ENCODE results near the gene PTPRT. TPM values are rescaled to one million over a fixed set of nuclear protein-coding genes. Genes with fewer than 3 reads are reported as not detected.

The PTPRT gene
- polyA plus RNA-seq, 2 of the 4 experiments (the other 2 are of a cell fraction), result not detected

DNA sequence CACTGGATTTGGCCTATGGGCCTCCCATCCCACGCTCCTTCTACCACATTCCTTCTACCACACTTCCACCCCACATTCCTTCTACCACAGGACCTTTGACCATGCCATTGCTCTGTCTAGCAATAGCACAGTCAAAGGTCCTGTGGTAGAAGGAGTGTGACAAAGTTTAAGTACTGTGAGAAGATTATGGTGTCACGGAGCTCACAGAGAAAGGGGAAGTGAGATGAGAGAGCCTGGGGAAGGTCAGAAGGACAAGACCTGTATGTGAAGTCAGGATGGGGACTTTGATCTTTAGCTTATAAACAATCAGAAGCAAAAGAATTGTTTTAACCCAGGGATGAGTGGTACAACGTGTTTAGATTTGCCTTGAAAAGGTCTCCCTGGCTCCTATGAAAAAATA lies 1003.4 kb downstream of the PTPRT start:
- Histone ChIP-seq H3K4me1 (no peaks in the 10 kb centered on the region), H3K4me2 (no peak overlapping the region), H3K4me3 (no peak overlapping the region), H3K27ac (no peak overlapping the region), H3K9me3 (no peaks in the 10 kb centered on the region)
- ATAC-seq, result no peak
- DNase-seq (ENCODE audit: low read depth in 1 of 2, low spot score in 1 of 2), result no peak
- ChIA-PET CTCF (no interaction called here), POLR2A (no interaction called here)
- FAIRE-seq, result no peak
- 1% methylated on average over 3 of the region's 3 CpGs for whole genome bisulfite sequencing (ENCODE audit: missing lambda C conversion rate)
- TF ChIP-seq FOSB (CRISPR knock-in tag; IDR thresholded peaks at IDR 0.05) (no peak), ZFP36 (IDR thresholded peaks at IDR 0.05; ENCODE audit: borderline replicate concordance, partially characterized antibody) (no peak), EP300 (IDR thresholded peaks at IDR 0.05) (no peak), SMC3 (IDR thresholded peaks at IDR 0.05) (no peak), POLR2AphosphoS2 (conservative IDR thresholded peaks at IDR 0.05; ENCODE audit: low read length) (no peak), KDM1A (IDR thresholded peaks at IDR 0.05; ENCODE audit: low read depth) (no peak), ZC3H11A (IDR thresholded peaks at IDR 0.05) (no peak), EHF (CRISPR knock-in tag; IDR thresholded peaks at IDR 0.05) (no peak), RFX5 (IDR thresholded peaks at IDR 0.05) (no peak), NR3C1 (IDR thresholded peaks at IDR 0.05) (no peak), MAFK (IDR thresholded peaks at IDR 0.05; ENCODE audit: partially characterized antibody) (no peak), CHD4 (IDR thresholded peaks at IDR 0.05; ENCODE audit: borderline replicate concordance) (no peak), RAD21 (conservative IDR thresholded peaks at IDR 0.05 in 1 of 2, IDR thresholded peaks at IDR 0.05 in 1 of 2) (no peak), HOXB5 (CRISPR knock-in tag; IDR thresholded peaks at IDR 0.05) (no peak), HDAC2 (IDR thresholded peaks at IDR 0.05) (no peak), CBX2 (IDR thresholded peaks at IDR 0.05; ENCODE audit: borderline replicate concordance, low read depth) (no peak), HOXB13 (CRISPR knock-in tag; IDR thresholded peaks at IDR 0.05; ENCODE audit: low read depth) (no peak)
- TF ChIP-seq, protein P1, sequence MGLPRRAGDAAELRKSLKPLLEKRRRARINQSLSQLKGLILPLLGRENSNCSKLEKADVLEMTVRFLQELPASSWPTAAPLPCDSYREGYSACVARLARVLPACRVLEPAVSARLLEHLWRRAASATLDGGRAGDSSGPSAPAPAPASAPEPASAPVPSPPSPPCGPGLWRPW (IDR thresholded peaks at IDR 0.05), result no peak
- TF ChIP-seq, protein P2, sequence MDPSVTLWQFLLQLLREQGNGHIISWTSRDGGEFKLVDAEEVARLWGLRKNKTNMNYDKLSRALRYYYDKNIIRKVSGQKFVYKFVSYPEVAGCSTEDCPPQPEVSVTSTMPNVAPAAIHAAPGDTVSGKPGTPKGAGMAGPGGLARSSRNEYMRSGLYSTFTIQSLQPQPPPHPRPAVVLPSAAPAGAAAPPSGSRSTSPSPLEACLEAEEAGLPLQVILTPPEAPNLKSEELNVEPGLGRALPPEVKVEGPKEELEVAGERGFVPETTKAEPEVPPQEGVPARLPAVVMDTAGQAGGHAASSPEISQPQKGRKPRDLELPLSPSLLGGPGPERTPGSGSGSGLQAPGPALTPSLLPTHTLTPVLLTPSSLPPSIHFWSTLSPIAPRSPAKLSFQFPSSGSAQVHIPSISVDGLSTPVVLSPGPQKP (IDR thresholded peaks at IDR 0.05; ENCODE audit: low read depth, low read length), result no peak

DNA sequence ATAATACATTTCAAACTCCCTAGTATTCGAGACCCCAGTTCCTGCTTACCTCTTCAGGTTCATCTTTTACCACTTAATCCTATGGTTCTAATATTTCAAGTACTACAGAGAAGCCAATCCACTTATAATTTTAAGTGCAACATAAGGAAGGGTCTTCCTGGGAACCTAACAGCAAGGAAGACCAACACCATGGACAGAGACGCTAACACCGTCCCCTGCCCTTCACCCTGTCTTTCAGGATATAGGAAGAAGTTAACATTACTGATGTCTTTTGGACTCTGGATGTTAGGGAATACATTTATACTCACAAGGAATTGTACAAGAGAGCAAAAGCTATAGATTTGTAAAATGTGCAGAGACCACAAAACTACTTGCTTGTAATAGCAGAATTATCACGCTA lies 1006.6 kb downstream of the PTPRT start:
- WGBS (ENCODE audit: missing lambda C conversion rate), result 2% methylated on average over 4 of the region's 4 CpGs
- ATAC-seq (no peak), DNase-seq (ENCODE audit: low read depth in 1 of 2, low spot score in 1 of 2) (no peak), FAIRE-seq (no peak)
- Histone ChIP-seq H3K4me2 (no peak overlapping the region), H3K4me3 (no peak overlapping the region), H3K27ac (no peak overlapping the region), H3K9me3 (no peaks in the 10 kb centered on the region), H3K4me1 (no peaks in the 10 kb centered on the region)
- TF ChIP-seq, protein P1 (IDR thresholded peaks at IDR 0.05), result no peak
- TF ChIP-seq ESRRA (IDR thresholded peaks at IDR 0.05; ENCODE audit: borderline replicate concordance, low read length) (no peak), MAZ (IDR thresholded peaks at IDR 0.05; ENCODE audit: borderline replicate concordance, low read depth, low read length) (no peak), HOXA7 (CRISPR knock-in tag; IDR thresholded peaks at IDR 0.05) (no peak), RFX5 (IDR thresholded peaks at IDR 0.05) (no peak), JUNB (IDR thresholded peaks at IDR 0.05) (no peak), GATA3 (IDR thresholded peaks at IDR 0.05; ENCODE audit: borderline replicate concordance) (no peak), EHMT2 (IDR thresholded peaks at IDR 0.05; ENCODE audit: low read depth) (no peak), NPAS2 (CRISPR knock-in tag; IDR thresholded peaks at IDR 0.05; ENCODE audit: borderline replicate concordance) (no peak), HOXB13 (CRISPR knock-in tag; IDR thresholded peaks at IDR 0.05; ENCODE audit: low read depth) (no peak), HDAC2 (IDR thresholded peaks at IDR 0.05) (no peak), HOXB5 (CRISPR knock-in tag; IDR thresholded peaks at IDR 0.05) (no peak), FOXS1 (CRISPR knock-in tag; IDR thresholded peaks at IDR 0.05) (no peak), JUN (IDR thresholded peaks at IDR 0.05) (no peak), KDM5A (IDR thresholded peaks at IDR 0.05) (no peak)
- TF ChIP-seq, protein P3, sequence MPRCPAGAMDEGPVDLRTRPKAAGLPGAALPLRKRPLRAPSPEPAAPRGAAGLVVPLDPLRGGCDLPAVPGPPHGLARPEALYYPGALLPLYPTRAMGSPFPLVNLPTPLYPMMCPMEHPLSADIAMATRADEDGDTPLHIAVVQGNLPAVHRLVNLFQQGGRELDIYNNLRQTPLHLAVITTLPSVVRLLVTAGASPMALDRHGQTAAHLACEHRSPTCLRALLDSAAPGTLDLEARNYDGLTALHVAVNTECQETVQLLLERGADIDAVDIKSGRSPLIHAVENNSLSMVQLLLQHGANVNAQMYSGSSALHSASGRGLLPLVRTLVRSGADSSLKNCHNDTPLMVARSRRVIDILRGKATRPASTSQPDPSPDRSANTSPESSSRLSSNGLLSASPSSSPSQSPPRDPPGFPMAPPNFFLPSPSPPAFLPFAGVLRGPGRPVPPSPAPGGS (IDR thresholded peaks at IDR 0.05), result no peak
- TF ChIP-seq, protein P4, sequence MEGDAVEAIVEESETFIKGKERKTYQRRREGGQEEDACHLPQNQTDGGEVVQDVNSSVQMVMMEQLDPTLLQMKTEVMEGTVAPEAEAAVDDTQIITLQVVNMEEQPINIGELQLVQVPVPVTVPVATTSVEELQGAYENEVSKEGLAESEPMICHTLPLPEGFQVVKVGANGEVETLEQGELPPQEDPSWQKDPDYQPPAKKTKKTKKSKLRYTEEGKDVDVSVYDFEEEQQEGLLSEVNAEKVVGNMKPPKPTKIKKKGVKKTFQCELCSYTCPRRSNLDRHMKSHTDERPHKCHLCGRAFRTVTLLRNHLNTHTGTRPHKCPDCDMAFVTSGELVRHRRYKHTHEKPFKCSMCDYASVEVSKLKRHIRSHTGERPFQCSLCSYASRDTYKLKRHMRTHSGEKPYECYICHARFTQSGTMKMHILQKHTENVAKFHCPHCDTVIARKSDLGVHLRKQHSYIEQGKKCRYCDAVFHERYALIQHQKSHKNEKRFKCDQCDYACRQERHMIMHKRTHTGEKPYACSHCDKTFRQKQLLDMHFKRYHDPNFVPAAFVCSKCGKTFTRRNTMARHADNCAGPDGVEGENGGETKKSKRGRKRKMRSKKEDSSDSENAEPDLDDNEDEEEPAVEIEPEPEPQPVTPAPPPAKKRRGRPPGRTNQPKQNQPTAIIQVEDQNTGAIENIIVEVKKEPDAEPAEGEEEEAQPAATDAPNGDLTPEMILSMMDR (IDR thresholded peaks at IDR 0.05), result no peak
- ChIA-PET POLR2A (no interaction called here), CTCF (no interaction called here)

Measured in A549 (cell line).